ENCODE data around the gene MAP2K3. TPM values are rescaled to one million over a fixed set of nuclear protein-coding genes. Genes with fewer than 3 reads are reported as not detected.

The MAP2K3 gene
- total RNA-seq, 4 donors from 2014 or later, result 17.5 to 39.0 (median 21.6) TPM

- Histone ChIP-seq H3K4me3 (no peak overlapping the region), H3K9me3 (no peaks in the 10 kb centered on the region), H3K27me3 (no peaks in the 10 kb centered on the region), H3K27ac (no peak overlapping the region), H3K36me3 (no peaks in the 10 kb centered on the region), H3K4me1 (peaks cover 0 to 16% (median 8%) of the 10 kb centered on the region in 4 donors)
- no peak for DNase-seq (ENCODE audit: low spot score in 2 of 2)
- TF ChIP-seq, protein P1, sequence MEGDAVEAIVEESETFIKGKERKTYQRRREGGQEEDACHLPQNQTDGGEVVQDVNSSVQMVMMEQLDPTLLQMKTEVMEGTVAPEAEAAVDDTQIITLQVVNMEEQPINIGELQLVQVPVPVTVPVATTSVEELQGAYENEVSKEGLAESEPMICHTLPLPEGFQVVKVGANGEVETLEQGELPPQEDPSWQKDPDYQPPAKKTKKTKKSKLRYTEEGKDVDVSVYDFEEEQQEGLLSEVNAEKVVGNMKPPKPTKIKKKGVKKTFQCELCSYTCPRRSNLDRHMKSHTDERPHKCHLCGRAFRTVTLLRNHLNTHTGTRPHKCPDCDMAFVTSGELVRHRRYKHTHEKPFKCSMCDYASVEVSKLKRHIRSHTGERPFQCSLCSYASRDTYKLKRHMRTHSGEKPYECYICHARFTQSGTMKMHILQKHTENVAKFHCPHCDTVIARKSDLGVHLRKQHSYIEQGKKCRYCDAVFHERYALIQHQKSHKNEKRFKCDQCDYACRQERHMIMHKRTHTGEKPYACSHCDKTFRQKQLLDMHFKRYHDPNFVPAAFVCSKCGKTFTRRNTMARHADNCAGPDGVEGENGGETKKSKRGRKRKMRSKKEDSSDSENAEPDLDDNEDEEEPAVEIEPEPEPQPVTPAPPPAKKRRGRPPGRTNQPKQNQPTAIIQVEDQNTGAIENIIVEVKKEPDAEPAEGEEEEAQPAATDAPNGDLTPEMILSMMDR (IDR thresholded peaks at IDR 0.05), result no peak
- 77 to 84% methylated on average over 14 of the region's 14 CpGs for WGBS, 2 donors
These were observed 11.4 kb upstream of the MAP2K3 start for GRCh38 chr17:21272881-21273792.

DNA sequence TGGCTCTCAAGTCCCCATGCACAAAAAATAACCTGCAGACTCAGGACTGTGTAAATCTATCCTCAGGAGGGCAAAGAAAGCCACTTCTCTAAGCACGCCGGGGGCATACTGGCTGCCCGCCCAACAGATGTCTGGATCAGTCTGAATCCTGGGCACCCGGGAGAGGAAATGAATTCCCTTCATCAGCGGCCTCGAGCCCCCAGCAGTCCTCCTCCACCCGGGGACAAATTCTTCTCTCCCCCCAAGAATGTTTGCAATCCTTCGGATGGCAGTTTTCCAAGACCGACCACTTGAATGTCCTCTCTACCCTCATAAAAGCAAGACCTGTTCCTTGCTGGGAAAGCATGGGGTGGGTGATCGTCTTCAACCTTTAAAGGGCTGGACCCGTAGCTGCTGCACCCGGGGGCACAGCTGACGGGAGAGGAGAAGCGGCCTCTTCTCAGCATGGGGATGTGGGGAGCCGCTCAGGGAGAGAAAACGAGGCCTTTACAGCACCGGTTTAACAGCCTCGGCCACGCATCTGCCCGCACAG is 9.4 kb upstream of the MAP2K3 start:
- no peaks in the 10 kb centered on the region for H3K36me3 ChIP-seq
- TF ChIP-seq EP300 (IDR thresholded peaks at IDR 0.05), result no peak
- no peak for TF ChIP-seq POLR2A (IDR thresholded peaks at IDR 0.05)
- TF ChIP-seq, protein P1 (IDR thresholded peaks at IDR 0.05), result no peak
- H3K9me3 ChIP-seq, result no peaks in the 10 kb centered on the region
- no peaks in the 10 kb centered on the region for H3K27me3 ChIP-seq
- WGBS, 2 donors, result 6 to 13% methylated on average over 14 to 20 of the region's 20 CpGs
- H3K4me1 ChIP-seq, result peaks cover 0 to 34% (median 12%) of the 10 kb centered on the region in 4 donors
- peak overlapping the region; percentile 41 to 81 (median 60) for H3K27ac ChIP-seq
- peak overlapping the region; percentile 64 to 80 (median 69) for H3K4me3 ChIP-seq
- DNase-seq (ENCODE audit: low spot score in 2 of 2), result no peak

- Histone ChIP-seq H3K27me3 (no peaks in the 10 kb centered on the region), H3K9me3 (no peaks in the 10 kb centered on the region), H3K36me3 (no peaks in the 10 kb centered on the region), H3K27ac (peak overlapping the region; percentile 50 to 81 (median 60)), H3K4me3 (peak overlapping the region; percentile 64 to 80 (median 69)), H3K4me1 (peaks cover 0 to 37% (median 12%) of the 10 kb centered on the region in 4 donors)
- TF ChIP-seq POLR2A (IDR thresholded peaks at IDR 0.05) (peak in 1 of 2 donors; percentile 63), EP300 (IDR thresholded peaks at IDR 0.05) (peak; percentile 64 to 78)
- TF ChIP-seq, protein P1 (IDR thresholded peaks at IDR 0.05), result peak in 1 of 5 experiments; percentile 18
- 1 to 2% methylated on average over 8 to 38 of the region's 52 CpGs for WGBS, 2 donors
- DNase-seq (ENCODE audit: low spot score in 2 of 2), result peak; percentile 87 to 88
These were observed 8.8 kb upstream of the MAP2K3 start for GRCh38 chr17:21275579-21276263.

GRCh38 chr17:21276264-21276588 is 8.3 kb upstream of the MAP2K3 start:
- peak overlapping the region in 3 of 4 donors; percentile 50 to 81 (median 67) for H3K27ac ChIP-seq

More at GRCh38 chr17:21276264-21276588, 8.3 kb upstream of the MAP2K3 start:
- TF ChIP-seq, protein P1 (IDR thresholded peaks at IDR 0.05), result no peak
- TF ChIP-seq POLR2A (IDR thresholded peaks at IDR 0.05) (no peak), EP300 (IDR thresholded peaks at IDR 0.05) (no peak)
- no peaks in the 10 kb centered on the region for H3K9me3 ChIP-seq
- H3K27me3 ChIP-seq, result no peaks in the 10 kb centered on the region
- WGBS, 2 donors, result 14 to 22% methylated on average over 8 to 17 of the region's 17 CpGs
- peaks cover 0 to 37% (median 12%) of the 10 kb centered on the region in 4 donors for H3K4me1 ChIP-seq
- no peak for DNase-seq (ENCODE audit: low spot score in 2 of 2)
- peak overlapping the region; percentile 64 to 80 (median 69) for H3K4me3 ChIP-seq
- H3K36me3 ChIP-seq, result no peaks in the 10 kb centered on the region

Data from tibial nerve (tissue), 4 donors.